Activated CD4-positive, alpha-beta T cell treated with anti-CD3 and anti-CD28 coated beads for 4 hours (primary cell): ENCODE measurements around the gene WASF1.
"Not testable (repeated sequence)": the region's sequence is repeated elsewhere in the genome, so short reads cannot be mapped to it uniquely, and the experiment has no call there.

Experiments
- DNase-seq, 2 donors: peaks; one replicate each; pipeline ENCODE4 v3.0.0-alpha.2; 2020

Gene WASF1

DNA sequence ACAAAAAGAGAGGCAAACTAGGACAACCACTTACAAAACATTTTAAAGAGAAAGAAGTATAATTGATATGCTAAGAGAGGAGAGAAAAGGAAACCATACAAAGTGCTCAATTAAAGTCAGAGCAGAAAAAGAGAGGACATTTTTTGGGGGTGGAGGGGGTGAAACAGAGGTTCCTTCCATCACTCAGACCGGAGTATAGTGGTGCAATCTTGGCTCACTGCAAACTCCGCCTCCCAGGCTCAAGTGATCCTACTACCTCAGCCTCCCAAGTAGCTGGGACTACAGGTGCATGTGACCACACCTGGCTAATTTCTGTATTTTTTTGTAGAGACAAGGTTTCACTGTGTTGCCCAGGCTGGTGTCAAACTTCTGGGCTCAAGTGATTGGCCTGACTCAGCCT lies 9.4 kb downstream of the WASF1 start:
- no peak for DNase-seq

DNA sequence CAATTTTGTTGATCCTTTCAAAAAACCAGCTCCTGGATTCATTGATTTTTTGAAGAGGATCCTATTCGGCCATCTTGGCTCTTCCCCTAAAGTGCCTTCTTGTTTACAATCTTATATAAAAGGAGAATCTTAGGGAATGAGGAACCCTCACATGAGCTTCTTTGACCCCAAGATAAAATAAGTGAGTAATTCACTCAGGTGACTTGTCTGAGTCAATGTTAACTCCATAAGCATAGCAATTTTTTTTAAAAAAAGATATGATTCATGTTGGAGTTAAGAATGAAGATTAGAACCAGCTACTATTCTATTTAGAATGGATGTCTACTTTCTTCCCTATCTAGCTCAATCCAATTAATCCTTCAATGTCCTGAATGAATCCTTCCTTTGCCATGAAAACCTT lies 21.0 kb downstream of the WASF1 start:
- no peak for DNase-seq

GRCh38 chr6:110147870-110148269 lies 31.6 kb downstream of the WASF1 start:
- DNase-seq, result no peak

GRCh38 chr6:110140650-110141049 lies 38.8 kb downstream of the WASF1 start:
- no peak for DNase-seq

GRCh38 chr6:110139052-110139451 lies 40.4 kb downstream of the WASF1 start:
- no peak for DNase-seq

DNA sequence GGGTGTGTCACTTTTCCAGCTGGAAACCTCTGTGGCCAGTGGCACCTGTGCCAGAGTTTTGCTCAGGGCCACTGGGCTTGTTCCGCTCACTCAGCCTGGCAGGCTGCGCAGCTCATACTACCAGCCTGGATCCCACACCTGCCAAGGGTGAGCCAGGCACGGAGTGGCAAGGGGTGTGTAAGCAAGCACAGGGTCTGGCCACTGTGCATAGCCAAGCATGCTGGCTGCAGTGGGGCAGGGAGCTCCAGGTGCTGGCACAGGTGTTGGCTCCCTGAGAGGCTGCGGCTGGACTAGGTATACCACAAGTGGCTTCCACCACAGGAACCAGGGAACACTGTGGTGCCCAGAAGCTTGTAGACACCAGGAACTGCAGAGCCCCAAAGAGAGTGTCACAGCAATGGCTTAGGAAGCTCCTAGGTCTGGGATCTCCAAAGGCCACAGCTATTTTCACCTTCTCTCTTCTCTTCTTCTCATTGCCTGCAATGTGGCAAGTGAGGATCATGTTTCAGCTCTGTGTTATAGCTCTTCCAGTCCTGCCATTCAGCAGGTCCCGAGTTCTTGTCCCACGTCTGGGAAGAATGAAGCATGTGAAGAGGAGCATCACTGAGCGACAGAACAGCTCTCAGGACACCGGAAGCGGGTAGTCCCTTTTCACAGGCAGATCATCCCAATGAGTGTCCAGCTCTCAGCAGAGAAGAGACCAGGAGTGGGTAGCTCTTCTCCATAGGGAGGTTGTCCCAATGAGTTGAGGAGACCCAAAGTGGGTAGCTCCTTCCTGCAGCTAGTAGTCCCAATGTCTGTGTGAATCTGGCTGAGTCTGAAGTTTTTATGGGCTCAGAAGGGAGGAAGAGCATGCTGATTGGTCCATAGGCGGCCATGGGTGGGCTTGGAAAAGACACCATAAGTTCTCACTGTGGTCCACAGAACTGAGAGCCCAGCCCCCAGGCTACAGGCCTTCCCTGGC lies 41.3 kb downstream of the WASF1 start:
- DNase-seq, result no peak

- no peak for DNase-seq
These were observed 49.1 kb downstream of the WASF1 start for GRCh38 chr6:110130362-110130761.

GRCh38 chr6:110128418-110128817 lies 51.1 kb downstream of the WASF1 start:
- no peak for DNase-seq

- no peak for DNase-seq
These were observed 54.1 kb downstream of the WASF1 start for GRCh38 chr6:110125361-110125760.

DNA sequence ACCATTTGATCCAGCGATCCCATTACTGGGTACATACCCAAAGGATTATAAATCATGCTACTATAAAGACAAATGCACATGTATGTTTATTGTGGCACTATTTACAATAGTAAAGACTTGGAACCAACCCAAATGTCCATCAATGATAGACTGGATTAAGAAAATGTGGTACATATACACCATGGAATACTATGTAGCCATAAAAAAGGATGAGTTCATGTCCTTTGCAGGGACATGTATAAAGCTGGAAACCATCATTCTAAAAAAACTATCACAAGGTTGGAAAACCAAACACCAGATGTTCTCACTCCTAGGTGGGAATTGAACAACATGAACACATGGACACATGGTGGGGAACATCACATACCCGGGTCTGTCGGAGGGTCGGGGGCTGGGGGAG lies 57.8 kb downstream of the WASF1 start:
- DNase-seq, result not testable (repeated sequence)

GRCh38 chr6:110116258-110116657 lies 63.2 kb downstream of the WASF1 start:
- DNase-seq, result no peak

- DNase-seq, result no peak
These were observed 65.5 kb downstream of the WASF1 start for GRCh38 chr6:110114004-110114403.

DNA sequence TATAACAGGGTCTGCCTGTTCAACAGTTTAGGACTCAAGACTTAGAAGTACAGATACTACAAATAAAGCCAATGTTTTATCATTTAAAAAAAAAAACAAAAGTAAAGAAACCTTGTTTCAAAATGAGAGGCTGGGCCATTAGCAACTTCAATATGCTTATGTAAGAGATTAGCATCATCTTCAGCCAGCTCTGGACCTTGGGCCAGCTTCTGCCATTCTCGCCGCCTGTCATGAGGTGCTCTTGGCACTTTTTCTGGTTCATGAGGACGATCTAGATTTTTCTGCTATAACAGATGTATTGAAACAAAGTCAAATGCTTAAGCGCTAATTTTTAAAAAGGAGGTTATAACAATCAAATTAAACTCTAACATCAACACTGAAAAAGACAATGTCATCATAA lies 74.2 kb downstream of the WASF1 start:
- no peak for DNase-seq

DNA sequence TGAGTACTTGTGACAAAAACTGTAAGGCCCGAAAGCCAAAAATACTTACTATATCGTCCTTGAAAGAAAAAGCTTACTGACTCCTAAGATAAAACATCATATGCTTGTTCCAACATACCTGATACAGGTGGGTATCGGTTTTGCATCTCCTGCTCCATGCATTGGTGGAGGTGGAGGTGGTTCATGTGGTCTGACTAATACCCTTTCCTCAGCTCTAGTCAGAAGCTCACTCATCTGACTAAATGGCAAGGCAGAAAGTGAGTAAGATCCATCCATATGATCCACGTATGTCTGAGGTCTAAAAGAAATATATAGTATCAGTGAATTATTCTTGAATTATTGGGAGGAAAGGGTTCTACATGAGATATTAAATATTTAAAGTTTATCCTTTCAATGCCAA lies 76.2 kb downstream of the WASF1 start:
- no peak for DNase-seq

DNA sequence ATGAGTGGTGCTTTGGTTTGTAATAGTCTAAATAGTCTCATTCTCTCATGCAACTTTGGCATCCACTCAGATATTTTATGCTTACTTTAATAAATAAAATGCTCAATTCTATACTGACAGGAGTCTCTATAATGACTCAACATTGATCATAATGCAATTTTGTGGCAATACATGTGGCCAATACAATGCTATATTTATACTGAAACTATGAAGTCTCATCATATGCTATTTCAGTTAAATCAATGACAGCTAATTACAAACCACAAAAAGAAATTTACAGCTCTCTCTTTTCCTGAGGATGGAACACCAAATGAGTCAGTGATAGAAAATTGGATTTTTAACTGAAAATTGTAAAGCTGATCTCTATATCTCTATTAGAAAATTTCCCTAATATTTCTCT lies 77.1 kb downstream of the WASF1 start:
- DNase-seq, result no peak

DNA sequence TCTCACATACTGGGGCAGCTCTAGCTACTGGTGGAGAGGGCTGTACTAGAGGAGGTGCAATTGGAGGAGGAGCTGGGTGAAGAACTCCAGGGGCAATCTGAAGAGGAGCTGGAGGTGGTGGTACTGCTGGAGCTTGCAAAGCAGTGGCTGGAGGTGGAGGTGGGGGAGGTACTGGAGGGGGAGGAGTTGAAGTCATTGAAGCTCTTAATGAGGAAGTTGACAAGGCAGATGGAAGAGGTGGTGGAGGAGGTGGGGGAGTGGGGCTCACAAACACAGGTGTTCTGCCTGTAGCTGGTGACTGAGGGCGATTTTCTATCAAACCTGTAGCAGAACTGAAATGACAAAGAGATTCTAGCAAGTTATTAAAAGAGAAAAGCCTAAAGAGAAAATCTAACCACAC lies 77.6 kb downstream of the WASF1 start:
- no peak for DNase-seq

DNA sequence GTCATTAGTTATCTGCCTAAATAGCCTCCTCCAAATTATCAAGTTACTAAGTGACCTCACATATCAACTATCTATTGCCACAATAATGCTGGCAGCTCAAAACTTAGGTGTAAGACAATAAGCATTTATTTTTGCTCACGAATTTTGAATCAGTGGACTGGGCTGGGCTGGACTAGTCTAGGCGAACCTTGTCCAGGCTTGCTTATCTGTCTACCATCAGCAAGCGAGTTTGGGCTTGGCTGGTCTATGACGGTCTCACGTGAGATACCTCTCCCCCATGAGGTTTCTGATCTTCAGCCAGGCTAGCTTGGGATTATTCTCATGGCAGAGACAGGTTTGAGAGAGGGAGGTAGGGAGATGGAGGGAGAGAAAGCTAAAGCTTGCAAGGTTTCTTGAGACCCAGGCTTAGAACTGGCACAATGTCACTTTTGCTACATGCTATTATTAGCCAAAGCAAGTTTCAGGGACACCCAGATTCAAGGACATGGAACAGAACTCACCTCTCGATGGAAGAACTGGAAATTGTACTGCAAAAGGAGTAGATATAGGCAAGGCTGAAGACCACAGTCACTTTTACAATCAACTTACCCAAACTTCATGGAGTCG lies 80.9 kb downstream of the WASF1 start:
- DNase-seq, result no peak

- DNase-seq, result no peak
These were observed 82.0 kb downstream of the WASF1 start for GRCh38 chr6:110097443-110097842.

DNA sequence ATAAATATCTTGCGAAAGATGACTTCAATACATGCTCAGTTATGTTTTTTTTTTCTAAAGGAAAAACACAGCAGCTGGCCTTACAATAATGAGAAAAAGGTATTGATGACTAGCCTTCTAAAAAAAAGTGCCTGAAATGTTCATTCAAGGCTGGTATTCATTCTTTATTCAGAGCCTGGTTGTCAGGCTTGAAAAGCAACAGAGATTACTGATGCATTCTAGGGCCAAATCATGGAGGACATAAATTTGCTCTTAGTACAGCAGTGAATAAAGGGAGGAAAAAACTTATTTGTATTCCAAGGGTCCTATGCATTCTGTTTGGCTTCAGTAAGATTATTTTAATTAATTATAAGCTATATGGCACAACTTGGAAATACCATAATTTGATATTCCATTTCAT lies 83.5 kb downstream of the WASF1 start:
- DNase-seq, result no peak

GRCh38 chr6:110095101-110095500 lies 84.4 kb downstream of the WASF1 start:
- no peak for DNase-seq

GRCh38 chr6:110093981-110094380 lies 85.5 kb downstream of the WASF1 start:
- no peak for DNase-seq

DNA sequence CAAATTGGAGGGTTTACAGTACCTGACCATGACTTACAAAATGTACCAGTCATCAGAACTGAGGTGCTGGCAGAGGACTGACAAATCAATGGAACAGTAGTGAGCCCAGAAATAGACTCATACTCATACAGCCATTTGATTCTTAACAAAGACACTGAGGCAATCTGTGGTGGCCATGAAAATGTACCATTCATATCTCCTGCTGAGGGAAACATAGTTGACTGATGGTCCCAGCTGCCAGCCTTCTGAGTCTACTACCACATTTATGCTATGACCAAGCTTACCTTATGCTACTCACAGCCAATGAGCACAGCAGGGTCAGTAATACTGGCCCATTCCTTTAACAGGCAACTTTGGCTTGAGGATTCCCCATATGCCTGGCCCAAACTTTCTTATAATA lies 88.6 kb downstream of the WASF1 start:
- no peak for DNase-seq

GRCh38 chr6:110089323-110089722 lies 90.1 kb downstream of the WASF1 start:
- DNase-seq, result no peak

DNA sequence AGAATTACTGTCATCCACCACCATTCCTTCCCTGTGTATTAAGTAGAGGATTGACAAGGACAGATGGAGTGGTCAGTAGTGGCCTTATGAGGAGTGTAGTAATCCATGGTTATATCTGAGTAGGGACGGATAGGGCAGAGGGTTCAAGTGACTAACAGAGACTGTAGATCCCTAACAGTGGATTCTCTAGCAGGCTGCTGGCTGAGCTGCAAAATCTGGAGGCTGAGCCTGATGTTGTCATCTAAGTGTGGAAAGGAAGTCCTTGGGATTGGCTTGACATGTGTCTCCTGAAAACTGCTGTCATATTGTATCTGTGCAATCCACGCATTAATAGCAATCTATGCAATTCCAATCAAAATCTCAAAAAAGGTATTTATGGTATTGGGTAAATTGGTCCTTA lies 94.2 kb downstream of the WASF1 start:
- no peak for DNase-seq
